Measurements from ENCODE around the gene BGN. TPM values are rescaled to one million over a fixed set of nuclear protein-coding genes. Genes with fewer than 3 reads are reported as not detected.

BGN gene
- total RNA-seq, 1 experiment from 2014 or later, result 0.37 TPM

DNA sequence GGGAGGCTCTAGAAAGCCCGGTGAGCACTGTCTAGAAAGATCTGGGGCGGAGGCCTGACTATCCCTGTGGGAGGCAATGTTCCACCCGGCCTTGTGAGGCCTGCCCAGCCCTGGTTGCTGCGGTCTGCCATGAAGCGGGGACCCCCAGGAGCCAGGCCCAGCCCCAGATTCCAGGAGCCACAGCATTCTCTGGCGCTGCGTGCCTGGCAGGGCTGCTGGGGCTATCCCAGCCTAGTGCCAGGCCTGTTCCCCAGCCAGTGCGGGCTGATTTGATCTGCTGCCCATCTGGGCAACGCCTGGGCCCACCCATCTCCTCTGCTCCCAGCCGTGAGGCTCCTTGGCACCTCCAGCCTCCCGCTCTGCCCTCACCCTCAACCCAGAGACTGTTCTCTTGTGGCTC is 42.3 kb downstream of the BGN start:
- ChIA-PET RAD21 (ENCODE audit: low non-redundant PET in 1 of 2, low total read pairs in 2 of 2, uncharacterized antibody in 2 of 2, unreplicated experiment in 2 of 2) (no interaction called here), CTCF (no interaction called here), POLR2A (no interaction called here)
- Histone ChIP-seq H3K27ac (ENCODE audit: low read depth, low read length) (no peak overlapping the region), H3K36me3 (ENCODE audit: control insufficient read depth in 1 of 2, insufficient read depth in 2 of 2, low read length in 2 of 2) (no peaks in the 10 kb centered on the region), H3K9ac (ENCODE audit: low read length) (no peak overlapping the region), H3K27me3 (ENCODE audit: insufficient read depth, low read length) (no peaks in the 10 kb centered on the region), H3K9me2 (ENCODE audit: insufficient read depth) (no peaks in the 10 kb centered on the region), H2AFZ (ENCODE audit: low read depth, low read length, poor library complexity, severe bottlenecking) (no peak overlapping the region), H4K20me1 (ENCODE audit: insufficient read depth) (no peaks in the 10 kb centered on the region), H3K79me2 (ENCODE audit: insufficient read depth, low read length) (no peaks in the 10 kb centered on the region), H3K4me3 (replicated peaks in 1 of 2; ENCODE audit: low read depth in 1 of 2, low read length in 2 of 2) (no peak overlapping the region), H3K4me2 (ENCODE audit: low read length) (no peak overlapping the region), H3K9me3 (ENCODE audit: control insufficient read depth in 1 of 2, insufficient read depth in 1 of 2, low read depth in 1 of 2, low read length in 2 of 2) (no peaks in the 10 kb centered on the region), H3K4me1 (ENCODE audit: control insufficient read depth in 1 of 2, insufficient read depth in 2 of 2, low read length in 2 of 2) (peaks cover 0 to 5% of the 10 kb centered on the region in 2 experiments; a peak in 1 of 4 replicates)
- DNase-seq (ENCODE audit: low read depth, low spot score) (no peak), ATAC-seq (no peak)
- no peak for TF ChIP-seq SIN3A (IDR thresholded peaks at IDR 0.05; ENCODE audit: low read depth)
- no peak for TF ChIP-seq SRF (IDR thresholded peaks at IDR 0.05; ENCODE audit: low read depth)
- TF ChIP-seq, protein P1, sequence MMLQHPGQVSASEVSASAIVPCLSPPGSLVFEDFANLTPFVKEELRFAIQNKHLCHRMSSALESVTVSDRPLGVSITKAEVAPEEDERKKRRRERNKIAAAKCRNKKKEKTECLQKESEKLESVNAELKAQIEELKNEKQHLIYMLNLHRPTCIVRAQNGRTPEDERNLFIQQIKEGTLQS (IDR thresholded peaks at IDR 0.05), result no peak
- no peak for TF ChIP-seq ELF1 (IDR thresholded peaks at IDR 0.05; ENCODE audit: borderline replicate concordance, low read depth)
- TF ChIP-seq ZNF274 (IDR thresholded peaks at IDR 0.05; ENCODE audit: low read depth, low read length), result no peak
- TF ChIP-seq POLR2AphosphoS5 (IDR thresholded peaks at IDR 0.05; ENCODE audit: low read depth, low read length), result no peak
- TF ChIP-seq JUND (IDR thresholded peaks at IDR 0.05), result no peak
- TF ChIP-seq RAD21 (IDR thresholded peaks at IDR 0.05; ENCODE audit: low read depth), result no peak
- no peak for TF ChIP-seq EZH2phosphoT487 (IDR thresholded peaks at IDR 0.05; ENCODE audit: borderline replicate concordance)
- TF ChIP-seq MAX (IDR thresholded peaks at IDR 0.05), result no peak
- TF ChIP-seq SP1 (IDR thresholded peaks at IDR 0.05; ENCODE audit: low read depth), result no peak
- TF ChIP-seq CTCF (IDR thresholded peaks at IDR 0.05 in 2 of 3, conservative IDR thresholded peaks at IDR 0.05 in 1 of 3; ENCODE audit: borderline replicate concordance in 1 of 3, insufficient read depth in 1 of 3, low read depth in 2 of 3, low read length in 2 of 3), result no peak
- no peak for TF ChIP-seq EGR1 (IDR thresholded peaks at IDR 0.05; ENCODE audit: low read depth)
- no peak for TF ChIP-seq ZBTB33 (IDR thresholded peaks at IDR 0.05; ENCODE audit: extremely low read depth, insufficient replicate concordance, low read length)
- intact Hi-C loops (cut with micrococcal nuclease), result no loop called here
- BruUV-seq (replicated peaks), result no TSS peak

Data from HCT116 (cell line).